ENCODE data around the gene INHBB.

- TF ChIP-seq POLR2A (IDR thresholded peaks at IDR 0.05; ENCODE audit: low read depth, low read length) (no peak), CTCF (conservative IDR thresholded peaks at IDR 0.05; ENCODE audit: low read depth, low read length) (no peak), RAD21 (IDR thresholded peaks at IDR 0.05; ENCODE audit: low read length) (no peak), ELK1 (IDR thresholded peaks at IDR 0.05; ENCODE audit: borderline replicate concordance, low read depth, low read length) (no peak), MXI1 (IDR thresholded peaks at IDR 0.05; ENCODE audit: borderline replicate concordance, low read depth, low read length) (no peak), CEBPB (IDR thresholded peaks at IDR 0.05; ENCODE audit: low read depth, low read length) (no peak), RFX5 (IDR thresholded peaks at IDR 0.05; ENCODE audit: low read depth, low read length) (no peak), RCOR1 (IDR thresholded peaks at IDR 0.05; ENCODE audit: insufficient replicate concordance, low read length) (no peak), USF2 (IDR thresholded peaks at IDR 0.05; ENCODE audit: low read depth, low read length) (no peak), FOS (IDR thresholded peaks at IDR 0.05; ENCODE audit: low read depth, low read length) (no peak), MAZ (IDR thresholded peaks at IDR 0.05; ENCODE audit: borderline replicate concordance, low read depth, low read length) (no peak), CHD1 (IDR thresholded peaks at IDR 0.05; ENCODE audit: low read depth, low read length) (no peak), SMC3 (IDR thresholded peaks at IDR 0.05; ENCODE audit: low read depth, low read length) (no peak)
These were observed 22.0 kb upstream of the INHBB start for GRCh38 chr2:120323807-120324399.

Measured in IMR-90 (cell line).